ENCODE results near the gene C13orf46. TPM values are rescaled to one million over a fixed set of nuclear protein-coding genes. Genes with fewer than 3 reads are reported as not detected.
A peak's percentile ranks its signal among the peaks of the same experiment; 100 is the strongest.

Gene C13orf46
- total RNA-seq, 1 donor from 2014 or later = 0.83 TPM

GRCh38 chr13:114015111-114015968, 41.5 kb upstream of the C13orf46 start:
- H3K27me3 Mint-ChIP-seq (ENCODE audit: insufficient read depth) = no peaks in the 10 kb centered on the region
- H3K36me3 Mint-ChIP-seq (ENCODE audit: low read depth) = peaks cover 10% of the 10 kb centered on the region
- H3K9me3 Mint-ChIP-seq = no peaks in the 10 kb centered on the region
- DNase-seq (ENCODE audit: low spot score) = no peak
- H3K27ac Mint-ChIP-seq = peak overlapping the region; percentile 48
- H3K4me3 Mint-ChIP-seq = no peak overlapping the region
- H3K4me1 Mint-ChIP-seq (ENCODE audit: low read depth) = no peaks in the 10 kb centered on the region
- intact Hi-C loops (cut with micrococcal nuclease) = no loop called here

GRCh38 chr13:114013952-114014629, 40.2 kb upstream of the C13orf46 start:
- Mint-ChIP-seq H3K36me3 (ENCODE audit: low read depth) (peaks cover 12% of the 10 kb centered on the region), H3K27me3 (ENCODE audit: insufficient read depth) (no peaks in the 10 kb centered on the region), H3K4me3 (no peak overlapping the region), H3K27ac (no peak overlapping the region), H3K4me1 (ENCODE audit: low read depth) (no peaks in the 10 kb centered on the region), H3K9me3 (no peaks in the 10 kb centered on the region)
- no peak for DNase-seq (ENCODE audit: low spot score)
- intact Hi-C loops (cut with micrococcal nuclease) = no loop called here

- no peaks in the 10 kb centered on the region for H3K27me3 Mint-ChIP-seq (ENCODE audit: insufficient read depth)
- intact Hi-C loops (cut with micrococcal nuclease) = no loop called here
- no peaks in the 10 kb centered on the region for H3K4me1 Mint-ChIP-seq (ENCODE audit: low read depth)
- no peak overlapping the region for H3K4me3 Mint-ChIP-seq
- H3K36me3 Mint-ChIP-seq (ENCODE audit: low read depth) = peaks cover 15% of the 10 kb centered on the region
- no peaks in the 10 kb centered on the region for H3K9me3 Mint-ChIP-seq
- no peak for DNase-seq (ENCODE audit: low spot score)
- no peak overlapping the region for H3K27ac Mint-ChIP-seq
Measured at GRCh38 chr13:114013336-114013735, 39.5 kb upstream of the C13orf46 start.

- H3K36me3 Mint-ChIP-seq (ENCODE audit: low read depth) = peaks cover 15% of the 10 kb centered on the region
- intact Hi-C loops (cut with micrococcal nuclease) = no loop called here
- H3K9me3 Mint-ChIP-seq = no peaks in the 10 kb centered on the region
- no peaks in the 10 kb centered on the region for H3K4me1 Mint-ChIP-seq (ENCODE audit: low read depth)
- no peak overlapping the region for H3K4me3 Mint-ChIP-seq
- H3K27ac Mint-ChIP-seq = no peak overlapping the region
- DNase-seq (ENCODE audit: low spot score) = no peak
- no peaks in the 10 kb centered on the region for H3K27me3 Mint-ChIP-seq (ENCODE audit: insufficient read depth)
Measured at GRCh38 chr13:114012921-114013320, 39.0 kb upstream of the C13orf46 start.

GRCh38 chr13:114012141-114012540, 38.3 kb upstream of the C13orf46 start:
- Mint-ChIP-seq H3K4me3 (no peak overlapping the region), H3K27me3 (ENCODE audit: insufficient read depth) (no peaks in the 10 kb centered on the region), H3K9me3 (no peaks in the 10 kb centered on the region), H3K36me3 (ENCODE audit: low read depth) (peaks cover 16% of the 10 kb centered on the region), H3K4me1 (ENCODE audit: low read depth) (no peaks in the 10 kb centered on the region), H3K27ac (no peak overlapping the region)
- intact Hi-C loops (cut with micrococcal nuclease) = no loop called here
- DNase-seq (ENCODE audit: low spot score) = no peak

GRCh38 chr13:114011226-114011625, 37.4 kb upstream of the C13orf46 start:
- no peak overlapping the region for H3K4me3 Mint-ChIP-seq
- H3K36me3 Mint-ChIP-seq (ENCODE audit: low read depth) = peaks cover 16% of the 10 kb centered on the region
- no peaks in the 10 kb centered on the region for H3K4me1 Mint-ChIP-seq (ENCODE audit: low read depth)
- H3K9me3 Mint-ChIP-seq = no peaks in the 10 kb centered on the region
- intact Hi-C loops (cut with micrococcal nuclease) = no loop called here
- no peak for DNase-seq (ENCODE audit: low spot score)
- H3K27me3 Mint-ChIP-seq (ENCODE audit: insufficient read depth) = no peaks in the 10 kb centered on the region
- H3K27ac Mint-ChIP-seq = peak overlapping the region; percentile 11

- DNase-seq (ENCODE audit: low spot score) = no peak
- intact Hi-C loops (cut with micrococcal nuclease) = no loop called here
- Mint-ChIP-seq H3K4me3 (no peak overlapping the region), H3K9me3 (no peaks in the 10 kb centered on the region), H3K36me3 (ENCODE audit: low read depth) (peaks cover 14% of the 10 kb centered on the region), H3K4me1 (ENCODE audit: low read depth) (no peaks in the 10 kb centered on the region), H3K27ac (peak overlapping the region; percentile 11), H3K27me3 (ENCODE audit: insufficient read depth) (no peaks in the 10 kb centered on the region)
Measured at GRCh38 chr13:114010401-114011101, 36.7 kb upstream of the C13orf46 start.

GRCh38 chr13:114009590-114010400, 35.9 kb upstream of the C13orf46 start:
- Mint-ChIP-seq H3K4me3 (no peak overlapping the region), H3K27me3 (ENCODE audit: insufficient read depth) (no peaks in the 10 kb centered on the region), H3K27ac (no peak overlapping the region), H3K36me3 (ENCODE audit: low read depth) (peaks cover 12% of the 10 kb centered on the region), H3K4me1 (ENCODE audit: low read depth) (no peaks in the 10 kb centered on the region), H3K9me3 (no peaks in the 10 kb centered on the region)
- intact Hi-C loops (cut with micrococcal nuclease) = no loop called here
- DNase-seq (ENCODE audit: low spot score) = no peak

GRCh38 chr13:114008964-114009589, 35.2 kb upstream of the C13orf46 start:
- no peaks in the 10 kb centered on the region for H3K4me1 Mint-ChIP-seq (ENCODE audit: low read depth)
- no peak overlapping the region for H3K27ac Mint-ChIP-seq
- intact Hi-C loops (cut with micrococcal nuclease) = no loop called here
- no peaks in the 10 kb centered on the region for H3K9me3 Mint-ChIP-seq
- no peak overlapping the region for H3K4me3 Mint-ChIP-seq
- no peak for DNase-seq (ENCODE audit: low spot score)
- peaks cover 14% of the 10 kb centered on the region for H3K36me3 Mint-ChIP-seq (ENCODE audit: low read depth)
- H3K27me3 Mint-ChIP-seq (ENCODE audit: insufficient read depth) = no peaks in the 10 kb centered on the region

- Mint-ChIP-seq H3K4me1 (ENCODE audit: low read depth) (no peaks in the 10 kb centered on the region), H3K27me3 (ENCODE audit: insufficient read depth) (no peaks in the 10 kb centered on the region), H3K36me3 (ENCODE audit: low read depth) (peaks cover 14% of the 10 kb centered on the region), H3K27ac (peak overlapping the region; percentile 44), H3K4me3 (no peak overlapping the region), H3K9me3 (no peaks in the 10 kb centered on the region)
- no peak for DNase-seq (ENCODE audit: low spot score)
- intact Hi-C loops (cut with micrococcal nuclease) = no loop called here
Measured at GRCh38 chr13:114007566-114007965, 33.7 kb upstream of the C13orf46 start.

- H3K27me3 Mint-ChIP-seq (ENCODE audit: insufficient read depth) = no peaks in the 10 kb centered on the region
- peaks cover 9% of the 10 kb centered on the region for H3K36me3 Mint-ChIP-seq (ENCODE audit: low read depth)
- no peak overlapping the region for H3K4me3 Mint-ChIP-seq
- H3K4me1 Mint-ChIP-seq (ENCODE audit: low read depth) = no peaks in the 10 kb centered on the region
- no peak overlapping the region for H3K27ac Mint-ChIP-seq
- H3K9me3 Mint-ChIP-seq = no peaks in the 10 kb centered on the region
- intact Hi-C loops (cut with micrococcal nuclease) = no loop called here
- no peak for DNase-seq (ENCODE audit: low spot score)
Measured at GRCh38 chr13:114005206-114005724, 31.4 kb upstream of the C13orf46 start.

Measured in activated T-helper 1 cell treated with anti-CD3 and anti-CD28 coated beads, Interleukin-12 subunit alpha, Interleukin-12 subunit beta, Interleukin-2, Interleukin-4 antibody, amounts not matched to agents 30 ng/mL and 10 ng/mL and 1 ng/mL, durations not matched to agents 14 hours and 24 hours and 36 hours (primary cell).